ENCODE measurements around the gene PCSK6.

The PCSK6 gene

DNA sequence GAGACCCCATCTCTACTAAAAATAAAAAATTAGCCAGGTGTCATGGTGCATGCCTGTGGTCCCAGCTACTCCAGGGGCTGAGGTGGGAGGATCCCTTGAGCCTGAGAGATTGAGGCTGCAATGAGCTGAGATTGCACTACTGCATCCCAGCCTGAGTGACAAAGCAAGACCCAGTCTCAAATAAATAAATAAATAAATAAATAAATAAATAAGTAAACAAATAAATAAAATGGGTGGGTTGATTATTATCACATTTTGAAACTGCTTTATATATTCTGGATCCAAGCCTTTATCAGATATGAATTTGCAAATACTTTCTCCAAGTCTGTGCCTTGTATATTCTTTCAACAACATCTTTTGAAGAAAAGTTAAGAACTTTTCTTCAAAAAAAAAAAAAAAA is 22.2 kb upstream of the PCSK6 start:
- H3K27ac ChIP-seq, result no peak overlapping the region
- no peak overlapping the region for H3K4me3 ChIP-seq (ENCODE audit: low read depth, low read length)
- no peaks in the 10 kb centered on the region for H3K27me3 ChIP-seq (replicated peaks)
- H3K36me3 ChIP-seq (replicated peaks), result no peaks in the 10 kb centered on the region
- in situ Hi-C loops (cut with HindIII; ENCODE audit: low pct_ligation_motif_present, low sequenced_read_pairs), result no loop called here
- TF ChIP-seq, protein P1, sequence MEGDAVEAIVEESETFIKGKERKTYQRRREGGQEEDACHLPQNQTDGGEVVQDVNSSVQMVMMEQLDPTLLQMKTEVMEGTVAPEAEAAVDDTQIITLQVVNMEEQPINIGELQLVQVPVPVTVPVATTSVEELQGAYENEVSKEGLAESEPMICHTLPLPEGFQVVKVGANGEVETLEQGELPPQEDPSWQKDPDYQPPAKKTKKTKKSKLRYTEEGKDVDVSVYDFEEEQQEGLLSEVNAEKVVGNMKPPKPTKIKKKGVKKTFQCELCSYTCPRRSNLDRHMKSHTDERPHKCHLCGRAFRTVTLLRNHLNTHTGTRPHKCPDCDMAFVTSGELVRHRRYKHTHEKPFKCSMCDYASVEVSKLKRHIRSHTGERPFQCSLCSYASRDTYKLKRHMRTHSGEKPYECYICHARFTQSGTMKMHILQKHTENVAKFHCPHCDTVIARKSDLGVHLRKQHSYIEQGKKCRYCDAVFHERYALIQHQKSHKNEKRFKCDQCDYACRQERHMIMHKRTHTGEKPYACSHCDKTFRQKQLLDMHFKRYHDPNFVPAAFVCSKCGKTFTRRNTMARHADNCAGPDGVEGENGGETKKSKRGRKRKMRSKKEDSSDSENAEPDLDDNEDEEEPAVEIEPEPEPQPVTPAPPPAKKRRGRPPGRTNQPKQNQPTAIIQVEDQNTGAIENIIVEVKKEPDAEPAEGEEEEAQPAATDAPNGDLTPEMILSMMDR (IDR thresholded peaks at IDR 0.05; ENCODE audit: low read depth, low read length, missing control alignments), result no peak
- DNase-seq, result no peak

GRCh38 chr15:101510212-101511197 is 21.0 kb upstream of the PCSK6 start:
- Histone ChIP-seq H3K27me3 (replicated peaks) (no peaks in the 10 kb centered on the region), H3K36me3 (replicated peaks) (no peaks in the 10 kb centered on the region), H3K27ac (no peak overlapping the region), H3K4me3 (ENCODE audit: low read depth, low read length) (no peak overlapping the region)
- TF ChIP-seq, protein P1 (IDR thresholded peaks at IDR 0.05; ENCODE audit: low read depth, low read length, missing control alignments), result no peak
- in situ Hi-C loops (cut with HindIII; ENCODE audit: low pct_ligation_motif_present, low sequenced_read_pairs), result no loop called here
- no peak for DNase-seq

GRCh38 chr15:101509279-101509678 is 19.8 kb upstream of the PCSK6 start:
- Histone ChIP-seq H3K27ac (no peak overlapping the region), H3K36me3 (replicated peaks) (no peaks in the 10 kb centered on the region), H3K27me3 (replicated peaks) (no peaks in the 10 kb centered on the region), H3K4me3 (ENCODE audit: low read depth, low read length) (no peak overlapping the region)
- in situ Hi-C loops (cut with HindIII; ENCODE audit: low pct_ligation_motif_present, low sequenced_read_pairs), result no loop called here
- TF ChIP-seq, protein P1 (IDR thresholded peaks at IDR 0.05; ENCODE audit: low read depth, low read length, missing control alignments), result no peak
- DNase-seq, result no peak

- no peak overlapping the region for H3K4me3 ChIP-seq (ENCODE audit: low read depth, low read length)
- DNase-seq, result no peak
- H3K36me3 ChIP-seq (replicated peaks), result no peaks in the 10 kb centered on the region
- in situ Hi-C loops (cut with HindIII; ENCODE audit: low pct_ligation_motif_present, low sequenced_read_pairs), result no loop called here
- no peaks in the 10 kb centered on the region for H3K27me3 ChIP-seq (replicated peaks)
- TF ChIP-seq, protein P1 (IDR thresholded peaks at IDR 0.05; ENCODE audit: low read depth, low read length, missing control alignments), result no peak
- H3K27ac ChIP-seq, result no peak overlapping the region
Measured at GRCh38 chr15:101506491-101506890, 17.0 kb upstream of the PCSK6 start.

DNA sequence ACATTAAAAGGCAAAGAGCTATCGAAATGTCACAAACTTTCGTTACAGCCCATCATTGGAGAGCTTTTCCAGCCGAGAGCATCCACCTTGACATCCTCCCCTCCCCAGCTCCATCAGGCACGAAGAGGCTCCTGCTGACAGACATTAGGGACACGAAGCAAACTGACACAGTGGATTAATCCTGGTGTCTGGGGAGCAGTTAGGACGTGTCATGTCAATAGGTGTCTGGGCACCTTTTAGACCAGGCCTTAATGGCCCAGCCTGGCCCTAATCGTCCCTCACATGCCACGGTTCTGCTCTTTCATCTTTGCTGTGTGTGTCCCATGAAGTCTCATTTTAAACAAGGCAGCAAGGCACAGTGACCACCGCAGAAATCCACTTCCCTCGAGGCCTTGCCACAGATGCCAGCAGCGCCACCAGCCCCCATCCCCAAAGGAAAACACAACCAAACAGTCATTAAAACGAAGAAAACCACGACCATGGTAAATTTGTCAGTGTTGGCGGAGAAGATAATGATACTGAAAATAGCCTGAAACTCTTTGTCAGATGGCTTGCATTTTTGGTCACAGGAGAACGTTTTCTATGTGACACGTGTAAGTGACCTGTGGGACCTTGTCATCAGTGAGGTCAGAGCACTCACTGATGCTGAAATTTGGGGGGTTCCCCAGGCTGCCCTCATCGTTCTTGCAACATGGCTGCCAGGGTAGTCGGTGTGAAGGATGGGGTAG is 16.3 kb upstream of the PCSK6 start:
- H3K36me3 ChIP-seq (replicated peaks), result no peaks in the 10 kb centered on the region
- DNase-seq, result no peak
- H3K4me3 ChIP-seq (ENCODE audit: low read depth, low read length), result no peak overlapping the region
- in situ Hi-C loops (cut with HindIII; ENCODE audit: low pct_ligation_motif_present, low sequenced_read_pairs), result no loop called here
- H3K27me3 ChIP-seq (replicated peaks), result no peaks in the 10 kb centered on the region
- TF ChIP-seq, protein P1 (IDR thresholded peaks at IDR 0.05; ENCODE audit: low read depth, low read length, missing control alignments), result no peak
- no peak overlapping the region for H3K27ac ChIP-seq

All from brain microvascular endothelial cell (primary cell).